ENCODE measurements around the gene C19orf33. TPM values are rescaled to one million over a fixed set of nuclear protein-coding genes. Genes with fewer than 3 reads are reported as not detected.

The C19orf33 gene
- total RNA-seq, 1 donor from 2014 or later = 1.6 TPM

DNA sequence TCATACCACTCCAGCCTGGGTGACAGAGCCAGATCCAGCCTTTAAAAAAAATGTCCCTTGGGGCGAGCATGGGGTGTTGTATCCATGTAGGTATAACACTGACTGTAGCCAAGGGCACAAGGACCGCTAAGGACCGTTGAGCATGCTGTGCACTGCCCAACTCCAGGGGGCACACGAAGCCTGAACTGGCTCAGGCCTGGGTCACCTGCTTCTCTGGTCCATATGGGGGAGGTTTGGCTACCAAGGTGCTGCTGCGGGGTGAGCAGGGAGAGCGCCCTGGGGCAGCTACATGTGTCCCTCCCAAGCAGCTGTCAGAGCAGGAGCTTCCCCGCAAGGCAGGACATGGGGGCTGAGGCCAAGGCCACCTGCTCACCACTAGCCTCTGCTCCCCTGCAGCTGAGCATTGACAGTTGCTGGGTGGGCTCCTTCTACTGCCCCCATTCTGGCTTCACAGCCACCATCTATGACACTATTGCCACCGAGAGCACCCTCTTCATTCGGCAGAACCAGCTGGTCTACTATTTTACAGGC lies 47.9 kb downstream of the C19orf33 start:
- DNase-seq = no peak
- Histone ChIP-seq H3K36me3 (no peaks in the 10 kb centered on the region), H3K4me3 (no peak overlapping the region), H3K4me1 (no peaks in the 10 kb centered on the region), H3K9me3 (replicated peaks) (no peaks in the 10 kb centered on the region), H3K27me3 (ENCODE audit: low read depth) (peaks cover 63% of the 10 kb centered on the region), H3K27ac (replicated peaks) (no peak overlapping the region)
- no peak for TF ChIP-seq CTCF (IDR thresholded peaks at IDR 0.05; ENCODE audit: borderline replicate concordance)
- intact Hi-C loops (cut with micrococcal nuclease) = no loop called here

DNA sequence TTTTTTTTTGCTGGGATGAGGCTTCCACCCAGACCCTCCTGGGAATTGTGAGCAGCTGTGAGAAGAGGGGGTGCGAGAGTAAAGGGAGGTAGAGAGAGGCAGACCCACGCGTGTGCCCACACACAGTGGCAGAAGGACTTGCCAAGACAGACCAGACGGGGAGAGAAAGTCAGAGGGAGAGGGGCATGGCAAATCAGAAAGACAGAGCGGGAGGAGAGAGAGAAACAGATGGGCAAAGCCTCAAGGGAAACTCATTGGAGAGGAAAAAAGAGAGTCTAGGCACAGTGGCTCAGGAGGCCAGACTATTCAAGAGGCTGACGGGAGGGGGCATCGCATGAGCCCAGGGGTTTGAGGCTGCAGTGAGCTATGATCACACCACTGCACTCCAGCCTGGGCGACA lies 48.6 kb downstream of the C19orf33 start:
- TF ChIP-seq CTCF (IDR thresholded peaks at IDR 0.05; ENCODE audit: borderline replicate concordance) = no peak
- Histone ChIP-seq H3K9me3 (replicated peaks) (no peaks in the 10 kb centered on the region), H3K4me1 (no peaks in the 10 kb centered on the region), H3K4me3 (no peak overlapping the region), H3K36me3 (no peaks in the 10 kb centered on the region), H3K27ac (replicated peaks) (no peak overlapping the region), H3K27me3 (ENCODE audit: low read depth) (peaks cover 70% of the 10 kb centered on the region)
- intact Hi-C loops (cut with micrococcal nuclease) = no loop called here
- DNase-seq = no peak

Other genes with a start within 250 kb of the C19orf33 start
- gene DPF1, start 80.0 kb upstream of the C19orf33 start, total RNA-seq = 0.49 TPM
- 33.3 TPM for gene PPP1R14A, start 47.9 kb upstream of the C19orf33 start, total RNA-seq
- 6.8 TPM for gene SPINT2, start 39.7 kb upstream of the C19orf33 start, total RNA-seq
- 33.0 TPM for gene YIF1B, start 11.7 kb downstream of the C19orf33 start, total RNA-seq
- gene KCNK6, start 15.6 kb downstream of the C19orf33 start, total RNA-seq = 4.2 TPM
- 1.4 TPM for gene CATSPERG, start 31.6 kb downstream of the C19orf33 start, total RNA-seq
- 349 TPM for gene PSMD8, start 70.3 kb downstream of the C19orf33 start, total RNA-seq
- gene GGN, start 83.8 kb downstream of the C19orf33 start, total RNA-seq = not detected
- 0.71 TPM for gene SPRED3, start 84.4 kb downstream of the C19orf33 start, total RNA-seq
- gene FAM98C, start 98.8 kb downstream of the C19orf33 start, total RNA-seq = 11.5 TPM
- gene RASGRP4, start 122.0 kb downstream of the C19orf33 start, total RNA-seq = 1.5 TPM
- 0.74 TPM for gene RYR1, start 129.4 kb downstream of the C19orf33 start, total RNA-seq